CD8-positive, alpha-beta memory T cell (primary cell): ENCODE results near the gene BCOR. TPM values are rescaled to one million over a fixed set of nuclear protein-coding genes. Genes with fewer than 3 reads are reported as not detected.

Source experiments
- CTCF ChIA-PET: fragments of 350-600 bp; sonication (Branson Sonifier 250); formaldehyde crosslinking; loops from one replicate; lab custom pipeline; 2021; ENCODE audit warnings: antibody characterized with exemption; lab: Charles Lee
- POLR2A ChIA-PET: fragments of 350-600 bp; sonication (Branson Sonifier 250); formaldehyde crosslinking; loops from one replicate; lab custom pipeline; 2021; ENCODE audit warnings: antibody characterized with exemption; lab: Charles Lee
- DNase-seq, 5 donors: peaks; one replicate each; pipeline versions ENCODE4 v3.0.0 to v3.0.0-alpha.2; 2020 to 2022; ENCODE audit warnings: mixed read lengths in 1 of 5
- H3K27ac ChIP-seq: one replicate; pipeline ENCODE4 v1.7.0; 2013; ENCODE audit warnings: low read depth, mild to moderate bottlenecking, low read length, moderate library complexity
- H3K27me3 ChIP-seq: 2 replicates; pipeline ENCODE4 v1.7.0; 2013; ENCODE audit warnings: low read length, mild to moderate bottlenecking; ENCODE audit not compliant: insufficient read depth, poor library complexity, severe bottlenecking
- H3K36me3 ChIP-seq: 2 replicates; pipeline ENCODE4 v1.7.0; 2013; ENCODE audit warnings: mild to moderate bottlenecking, low read length, moderate library complexity; ENCODE audit not compliant: insufficient read depth
- H3K4me1 ChIP-seq: 2 replicates; pipeline ENCODE4 v1.7.0; 2013; ENCODE audit warnings: mild to moderate bottlenecking, low read length, moderate library complexity; ENCODE audit not compliant: insufficient read depth
- H3K4me3 ChIP-seq: 2 replicates; pipeline ENCODE4 v1.7.0; 2013; ENCODE audit warnings: mild to moderate bottlenecking, low read length
- H3K9me3 ChIP-seq: 2 replicates; pipeline ENCODE4 v1.7.0; 2013; ENCODE audit warnings: mild to moderate bottlenecking, low read length
- H3K27ac Mint-ChIP-seq, 8 donors: one replicate each; pipeline ENCODE4 v1.8.0; 2020 to 2021; ENCODE audit warnings: mixed read lengths in 8 of 8, mild to moderate bottlenecking in 6 of 8, inconsistent platforms in 3 of 8, moderate library complexity in 3 of 8
- H3K27me3 Mint-ChIP-seq, 2 donors: one replicate each; pipeline ENCODE4 v1.8.0; 2020 to 2021; ENCODE audit warnings: mixed read lengths in 2 of 2, mild to moderate bottlenecking in 1 of 2, moderate library complexity in 1 of 2
- H3K36me3 Mint-ChIP-seq, 3 donors: one replicate each; pipeline ENCODE4 v1.8.0; 2020 to 2021; ENCODE audit warnings: mixed read lengths in 3 of 3, inconsistent platforms in 1 of 3, mild to moderate bottlenecking in 1 of 3
- H3K4me1 Mint-ChIP-seq, 3 donors: one replicate each; pipeline ENCODE4 v1.8.0; 2020 to 2021; ENCODE audit warnings: mixed read lengths in 3 of 3, inconsistent platforms in 1 of 3, mild to moderate bottlenecking in 1 of 3
- H3K4me3 Mint-ChIP-seq, 7 donors: one replicate each; pipeline ENCODE4 v1.8.0; 2020 to 2021; ENCODE audit warnings: mixed read lengths in 7 of 7, mild to moderate bottlenecking in 6 of 7, moderate library complexity in 4 of 7, inconsistent platforms in 2 of 7
- H3K9me3 Mint-ChIP-seq, 5 donors: one replicate each; pipeline ENCODE4 v1.8.0; 2020 to 2022; ENCODE audit warnings: mixed read lengths in 5 of 5, mild to moderate bottlenecking in 3 of 5, moderate library complexity in 2 of 5, inconsistent platforms in 1 of 5
- polyA plus RNA-seq: library from polyadenylated mRNA; unstranded; fragments of 300-500 nt; fragmentation: Illumina TruSeq; gene quantifications from one replicate; pipeline ENCODE4 v1.2.3, GENCODE V29; 2021
- total RNA-seq, 2 experiments: library from RNA; stranded (reverse); gene quantifications; one replicate each; pipeline ENCODE4 v1.2.3, GENCODE V29; 2021

The BCOR gene
- total RNA-seq: 10 to 100 TPM; 62.6 to 67.7 TPM
- polyA plus RNA-seq: 7.2 TPM

GRCh38 chrX:40097504-40098263 is at the start of gene BCOR:
TSS of gene BCOR (minus strand) at chrX:40097958. CDS start at chrX:40077929, 20,029 bp downstream.
- H3K4me3 Mint-ChIP-seq: peak within 1 kb of the TSS; percentile 90 to 99 (median 92)
- Histone ChIP-seq H3K27me3 (no peaks in the 10 kb centered on the region), H3K9me3 (no peaks in the 10 kb centered on the region), H3K27ac (peak within 1 kb of the TSS; percentile 43), H3K4me1 (peaks cover 20% of the 10 kb centered on the region), H3K4me3 (peak within 1 kb of the TSS; percentile 51), H3K36me3 (no peaks in the 10 kb centered on the region)
- H3K4me1 Mint-ChIP-seq: peaks cover 21 to 30% (median 24%) of the 10 kb centered on the region in 3 donors
- H3K27ac Mint-ChIP-seq: peak within 1 kb of the TSS; percentile 84 to 99 (median 94)
- ChIA-PET CTCF (interaction anchor here (0.7 to 2.6 kb wide), 12 partner anchors 8 to 333 kb away, joined by 3 to 10 read pairs (median 4); no protein-coding TSS in a partner anchor), POLR2A (interaction anchor here (1.0 to 4.4 kb wide), 13 partner anchors 8 to 243 kb away, joined by 3 to 50 read pairs (median 5); no protein-coding TSS in a partner anchor)
- peaks cover 0 to 4% (median 0%) of the 10 kb centered on the region in 5 donors for H3K9me3 Mint-ChIP-seq
- H3K27me3 Mint-ChIP-seq: peaks cover 0 to 30% of the 10 kb centered on the region in 2 donors
- DNase-seq: peak; percentile 60 to 85 (median 67)
- peaks cover 0 to 9% (median 0%) of the 10 kb centered on the region in 3 donors for H3K36me3 Mint-ChIP-seq

- Histone ChIP-seq H3K27ac (peak overlapping the region; percentile 57), H3K4me3 (no peak overlapping the region), H3K27me3 (no peaks in the 10 kb centered on the region), H3K9me3 (no peaks in the 10 kb centered on the region), H3K36me3 (no peaks in the 10 kb centered on the region), H3K4me1 (no peaks in the 10 kb centered on the region)
- Mint-ChIP-seq H3K27ac (no peak overlapping the region), H3K9me3 (no peaks in the 10 kb centered on the region), H3K27me3 (peaks cover 0 to 30% of the 10 kb centered on the region in 2 donors), H3K36me3 (no peaks in the 10 kb centered on the region), H3K4me3 (peak overlapping the region in 2 of 7 donors; percentile 31 to 46), H3K4me1 (peaks cover 7 to 12% (median 9%) of the 10 kb centered on the region in 3 donors)
- CTCF ChIA-PET: interaction anchor here (0.9 to 2.0 kb wide), 2 partner anchors 27 to 56 kb away, joined by 3 to 4 read pairs; no protein-coding TSS in a partner anchor
- DNase-seq: no peak
- POLR2A ChIA-PET: interaction anchor here (1.1 kb wide), 1 partner anchor 50 kb away, joined by 5 read pairs; the partner anchor contains the start of gene BCOR
Observed at GRCh38 chrX:40147126-40147952, 49.6 kb upstream of the BCOR start.

- Mint-ChIP-seq H3K4me3 (peak overlapping the region in 6 of 7 donors; percentile 18 to 61 (median 51)), H3K9me3 (no peaks in the 10 kb centered on the region), H3K27ac (no peak overlapping the region), H3K36me3 (no peaks in the 10 kb centered on the region), H3K27me3 (peaks cover 0 to 35% of the 10 kb centered on the region in 2 donors), H3K4me1 (peaks cover 7 to 12% (median 9%) of the 10 kb centered on the region in 3 donors)
- CTCF ChIA-PET: interaction anchor here (0.9 to 2.0 kb wide), 4 partner anchors 28 to 122 kb away, joined by 3 to 4 read pairs (median 3); partner anchors contain the start of gene BCOR
- POLR2A ChIA-PET: interaction anchor here (0.6 to 1.1 kb wide), 2 partner anchors 49 to 56 kb away, joined by 5 to 6 read pairs; partner anchors contain the start of gene BCOR
- no peak overlapping the region for H3K4me3 ChIP-seq
- H3K36me3 ChIP-seq: no peaks in the 10 kb centered on the region
- H3K27me3 ChIP-seq: no peaks in the 10 kb centered on the region
- no peaks in the 10 kb centered on the region for H3K4me1 ChIP-seq
- H3K27ac ChIP-seq: no peak overlapping the region
- H3K9me3 ChIP-seq: no peaks in the 10 kb centered on the region
- peak in 2 of 5 donors; percentile 36 to 59 for DNase-seq
Observed at GRCh38 chrX:40146262-40147125, 48.7 kb upstream of the BCOR start.

- Mint-ChIP-seq H3K9me3 (no peaks in the 10 kb centered on the region), H3K27me3 (peaks cover 0 to 35% of the 10 kb centered on the region in 2 donors), H3K27ac (no peak overlapping the region), H3K36me3 (no peaks in the 10 kb centered on the region), H3K4me1 (peaks cover 7 to 12% (median 9%) of the 10 kb centered on the region in 3 donors), H3K4me3 (peak overlapping the region in 1 of 7 donors; percentile 45)
- DNase-seq: no peak
- H3K36me3 ChIP-seq: no peaks in the 10 kb centered on the region
- ChIA-PET POLR2A (interaction anchor here (0.6 to 1.1 kb wide), 2 partner anchors 48 to 56 kb away, joined by 5 to 6 read pairs; partner anchors contain the start of gene BCOR), CTCF (interaction anchor here (0.9 to 1.0 kb wide), 2 partner anchors 48 to 121 kb away, joined by 3 read pairs; partner anchors contain the start of gene BCOR)
- H3K27me3 ChIP-seq: no peaks in the 10 kb centered on the region
- H3K9me3 ChIP-seq: no peaks in the 10 kb centered on the region
- H3K4me1 ChIP-seq: no peaks in the 10 kb centered on the region
- no peak overlapping the region for H3K4me3 ChIP-seq
- H3K27ac ChIP-seq: no peak overlapping the region
Observed at GRCh38 chrX:40145923-40146261, 48.1 kb upstream of the BCOR start.

GRCh38 chrX:40145001-40145922 is 47.5 kb upstream of the BCOR start:
- H3K27ac Mint-ChIP-seq: no peak overlapping the region
- Histone ChIP-seq H3K9me3 (no peaks in the 10 kb centered on the region), H3K27me3 (no peaks in the 10 kb centered on the region), H3K36me3 (no peaks in the 10 kb centered on the region), H3K4me3 (no peak overlapping the region), H3K4me1 (no peaks in the 10 kb centered on the region), H3K27ac (no peak overlapping the region)
- no peaks in the 10 kb centered on the region for H3K9me3 Mint-ChIP-seq
- no peaks in the 10 kb centered on the region for H3K36me3 Mint-ChIP-seq
- peak overlapping the region in 1 of 7 donors; percentile 45 for H3K4me3 Mint-ChIP-seq
- CTCF ChIA-PET: interaction anchor here (0.6 kb wide), 1 partner anchor 90 kb away, joined by 3 read pairs; no protein-coding TSS in a partner anchor
- no peak for DNase-seq
- peaks cover 7 to 12% (median 9%) of the 10 kb centered on the region in 3 donors for H3K4me1 Mint-ChIP-seq
- H3K27me3 Mint-ChIP-seq: peaks cover 0 to 32% of the 10 kb centered on the region in 2 donors
- POLR2A ChIA-PET: interaction anchor here (0.6 kb wide), 1 partner anchor 57 kb away, joined by 6 read pairs; no protein-coding TSS in a partner anchor

GRCh38 chrX:40144576-40144975 is 46.8 kb upstream of the BCOR start:
- H3K27ac Mint-ChIP-seq: no peak overlapping the region
- peak overlapping the region in 2 of 7 donors; percentile 13 to 39 for H3K4me3 Mint-ChIP-seq
- H3K27ac ChIP-seq: no peak overlapping the region
- peaks cover 0 to 27% of the 10 kb centered on the region in 2 donors for H3K27me3 Mint-ChIP-seq
- H3K36me3 ChIP-seq: no peaks in the 10 kb centered on the region
- H3K4me1 ChIP-seq: no peaks in the 10 kb centered on the region
- no peaks in the 10 kb centered on the region for H3K9me3 Mint-ChIP-seq
- H3K36me3 Mint-ChIP-seq: no peaks in the 10 kb centered on the region
- ChIA-PET POLR2A (no interaction called here), CTCF (interaction anchor here (0.6 kb wide), 1 partner anchor 90 kb away, joined by 3 read pairs; no protein-coding TSS in a partner anchor)
- H3K4me1 Mint-ChIP-seq: peaks cover 7 to 12% (median 9%) of the 10 kb centered on the region in 3 donors
- H3K4me3 ChIP-seq: no peak overlapping the region
- H3K9me3 ChIP-seq: no peaks in the 10 kb centered on the region
- DNase-seq: no peak
- H3K27me3 ChIP-seq: no peaks in the 10 kb centered on the region
